Liver (tissue), 9 donors: ENCODE data around the gene CC2D1B. TPM values are rescaled to one million over a fixed set of nuclear protein-coding genes. Genes with fewer than 3 reads are reported as not detected.

ENCODE experiments used
- DNase-seq: peaks from one replicate; pipeline ENCODE4 v3.0.0-alpha.2; 2017; ENCODE audit warnings: low spot score
- H3K27ac ChIP-seq, 2 donors: one replicate each; pipeline ENCODE4 v1.7.0; 2013; ENCODE audit warnings: inconsistent platforms in 2 of 2, low read length in 2 of 2, control low read depth in 1 of 2, low read depth in 1 of 2, mild to moderate bottlenecking in 1 of 2
- H3K27me3 ChIP-seq, 4 donors: one replicate each; pipeline versions ENCODE4 v1.6.1 to v1.7.0; 2013; ENCODE audit warnings: low read length in 3 of 4, inconsistent platforms in 1 of 4, mild to moderate bottlenecking in 1 of 4, moderate library complexity in 1 of 4; ENCODE audit not compliant: control insufficient read depth in 4 of 4, insufficient read depth in 4 of 4
- H3K36me3 ChIP-seq, 4 donors: one replicate each; pipeline versions ENCODE4 v1.6.1 to v1.7.0; 2013; ENCODE audit warnings: low read length in 3 of 4, mild to moderate bottlenecking in 3 of 4, low read depth in 1 of 4, moderate library complexity in 1 of 4; ENCODE audit not compliant: control insufficient read depth in 4 of 4, insufficient read depth in 3 of 4
- H3K4me1 ChIP-seq, 4 donors: one replicate each; pipeline versions ENCODE4 v1.6.1 to v1.7.0; 2013; ENCODE audit warnings: low read length in 3 of 4, mild to moderate bottlenecking in 3 of 4, moderate library complexity in 1 of 4; ENCODE audit not compliant: control insufficient read depth in 4 of 4, insufficient read depth in 4 of 4
- H3K4me3 ChIP-seq, 3 donors: one replicate each; pipeline versions ENCODE4 v1.6.1 to v1.7.0; 2013; ENCODE audit warnings: low read length in 3 of 3, control low read depth in 1 of 3, low read depth in 1 of 3, mild to moderate bottlenecking in 1 of 3
- H3K9ac ChIP-seq, 2 donors: one replicate each; pipeline ENCODE4 v1.7.0; 2013; ENCODE audit warnings: low read length in 2 of 2, mild to moderate bottlenecking in 2 of 2, moderate library complexity in 2 of 2, control low read depth in 1 of 2, low read depth in 1 of 2
- H3K9me3 ChIP-seq, 4 donors: one replicate each; pipeline versions ENCODE4 v1.6.1 to v1.7.0; 2013; ENCODE audit warnings: low read length in 3 of 4; ENCODE audit not compliant: control insufficient read depth in 4 of 4
- ATF3 ChIP-seq: IDR thresholded peaks from 2 replicates; pipeline ENCODE4 v1.6.1; 2016; ENCODE audit warnings: antibody characterized with exemption
- CTCF ChIP-seq: fragments of 150-350 bp; IDR thresholded peaks from 2 replicates; pipeline ENCODE4 v1.5.1; 2017; ENCODE audit warnings: improper control_type of control experiment, low read depth, low read length; ENCODE audit not compliant: missing input control
- EGR1 ChIP-seq, 2 donors: IDR thresholded peaks; 2 replicates each; pipeline ENCODE4 v1.6.1; 2016 to 2018; ENCODE audit warnings: antibody characterized with exemption in 2 of 2, low read depth in 2 of 2
- FOXA1 ChIP-seq: IDR thresholded peaks from 2 replicates; pipeline ENCODE4 v1.6.1; 2016; ENCODE audit warnings: antibody characterized with exemption
- FOXA2 ChIP-seq: IDR thresholded peaks from 2 replicates; pipeline ENCODE4 v1.6.1; 2016; ENCODE audit warnings: antibody characterized with exemption
- GABPA ChIP-seq, 2 donors: IDR thresholded peaks in 1 of 2; conservative IDR thresholded peaks in 1 of 2; 2 replicates each; pipeline ENCODE4 v1.6.1; 2016; ENCODE audit warnings: antibody characterized with exemption in 2 of 2, mild to moderate bottlenecking in 1 of 2, moderate library complexity in 1 of 2
- HNF4G ChIP-seq: IDR thresholded peaks from 2 replicates; pipeline ENCODE4 v1.6.1; 2016; ENCODE audit warnings: antibody characterized with exemption
- JUND ChIP-seq, 2 donors: IDR thresholded peaks; 2 replicates each; pipeline ENCODE4 v1.6.1; 2016; ENCODE audit warnings: antibody characterized with exemption in 2 of 2
- MAX ChIP-seq: IDR thresholded peaks from 2 replicates; pipeline ENCODE4 v1.6.1; 2016; ENCODE audit warnings: antibody characterized with exemption
- NR2F2 ChIP-seq: IDR thresholded peaks from 2 replicates; pipeline ENCODE4 v1.6.1; 2016; ENCODE audit warnings: antibody characterized with exemption
- RAD21 ChIP-seq, 2 donors: IDR thresholded peaks; 2 replicates each; pipeline ENCODE4 v1.6.1; 2016; ENCODE audit warnings: antibody characterized with exemption in 2 of 2, mild to moderate bottlenecking in 2 of 2
- REST ChIP-seq: IDR thresholded peaks from 2 replicates; pipeline ENCODE4 v1.6.1; 2016; ENCODE audit warnings: antibody characterized with exemption, mild to moderate bottlenecking
- RXRA ChIP-seq, 2 donors: IDR thresholded peaks; 2 replicates each; pipeline ENCODE4 v1.6.1; 2017 to 2018; ENCODE audit warnings: antibody characterized with exemption in 2 of 2, mild to moderate bottlenecking in 1 of 2
- SP1 ChIP-seq: IDR thresholded peaks from 2 replicates; pipeline ENCODE4 v1.6.1; 2018; ENCODE audit warnings: antibody characterized with exemption, mild to moderate bottlenecking
- TAF1 ChIP-seq: conservative IDR thresholded peaks from 2 replicates; pipeline ENCODE4 v1.6.1; 2016; ENCODE audit warnings: antibody characterized with exemption, mild to moderate bottlenecking
- YY1 ChIP-seq: IDR thresholded peaks from 2 replicates; pipeline ENCODE4 v1.6.1; 2016; ENCODE audit warnings: antibody characterized with exemption, mild to moderate bottlenecking
- WGBS: extraction: QIAGEN DNeasy Blood & Tissue Kit; methylation state at CpG from one replicate; pipeline ENCODE4 v1.1.7; 2013; 5-methylcytosine and 5-hydroxymethylcytosine counted together
- polyA plus RNA-seq, 2 donors: library from polyadenylated mRNA; stranded (reverse) in 1 of 2; unstranded in 1 of 2; fragments of 200-250 nt in 1 of 2; fragments of >200 nt in 1 of 2; fragmentation: Nextera tagmentation in 1 of 2; extraction: Ambion mirVana in 1 of 2; gene quantifications; one replicate each; pipeline versions ENCODE4 v1.2.1 to v1.2.3, GENCODE V29; 2013 to 2015
- total RNA-seq, 2 donors: library from RNA; depleted of rRNA; stranded (reverse); fragments of >200 nt; gene quantifications; one replicate each; pipeline ENCODE4 v1.2.3, GENCODE V29; 2014
- donor health status: healthy.
- donor health status: healthy.
- donor health status: healthy.
- donor health status: healthy.
- donor health status: healthy.

Gene CC2D1B
- total and polyA plus RNA-seq, 4 donors, result 4.5 to 15.7 (median 7.5) TPM

- H3K9me3 ChIP-seq, result no peaks in the 10 kb centered on the region
- peak overlapping the region; percentile 11 to 97 for H3K27ac ChIP-seq
- peaks cover 0 to 13% (median 6%) of the 10 kb centered on the region in 4 donors for H3K36me3 ChIP-seq
- no peak for TF ChIP-seq SP1
- no peak for TF ChIP-seq CTCF
- TF ChIP-seq RXRA (IDR thresholded peaks at IDR 0.05), result no peak
- no peak for TF ChIP-seq GABPA (IDR thresholded peaks at IDR 0.05 in 1 of 2, conservative IDR thresholded peaks at IDR 0.05 in 1 of 2)
- no peak for TF ChIP-seq RAD21 (IDR thresholded peaks at IDR 0.05)
- no peak for TF ChIP-seq TAF1
- no peak for TF ChIP-seq REST
- no peak for TF ChIP-seq ATF3
- no peak for TF ChIP-seq YY1
- TF ChIP-seq EGR1 (IDR thresholded peaks at IDR 0.05; ENCODE audit: low read depth in 2 of 2), result no peak
- no peak for TF ChIP-seq NR2F2
- no peak for TF ChIP-seq MAX
- TF ChIP-seq FOXA2, result no peak
- TF ChIP-seq JUND (IDR thresholded peaks at IDR 0.05), result no peak
- no peak for TF ChIP-seq FOXA1
- TF ChIP-seq HNF4G, result no peak
- H3K27me3 ChIP-seq, result no peaks in the 10 kb centered on the region
- DNase-seq, result peak; percentile 42
- H3K4me1 ChIP-seq, result peaks cover 3 to 27% (median 17%) of the 10 kb centered on the region in 4 donors
- peak overlapping the region; percentile 66 to 100 (median 89) for H3K4me3 ChIP-seq
- peak overlapping the region in 1 of 2 donors; percentile 60 for H3K9ac ChIP-seq
- WGBS, result 2% methylated on average over 16 of the region's 16 CpGs
Measured at GRCh38 chr1:52403566-52404115, 37.6 kb upstream of the CC2D1B start.

- H3K4me1 ChIP-seq, result peaks cover 3 to 27% (median 17%) of the 10 kb centered on the region in 4 donors
- TF ChIP-seq FOXA1 (no peak), SP1 (peak; percentile 27)
- no peak overlapping the region for H3K27ac ChIP-seq
- no peak overlapping the region for H3K4me3 ChIP-seq
- no peaks in the 10 kb centered on the region for H3K27me3 ChIP-seq
- peaks cover 0 to 8% (median under 1%) of the 10 kb centered on the region in 4 donors for H3K36me3 ChIP-seq
- no peak for DNase-seq
- H3K9me3 ChIP-seq, result no peaks in the 10 kb centered on the region
- H3K9ac ChIP-seq, result no peak overlapping the region
- 33% methylated on average over 3 of the region's 3 CpGs for WGBS
Measured at GRCh38 chr1:52402860-52403240, 36.8 kb upstream of the CC2D1B start.
